Osteocyte (in vitro differentiated cells): ENCODE data around the gene PRXL2A. TPM values are rescaled to one million over a fixed set of nuclear protein-coding genes. Genes with fewer than 3 reads are reported as not detected.

Source experiments
- DNase-seq: peaks from one replicate; pipeline ENCODE4 v3.0.0; 2021; ENCODE audit warnings: mixed read lengths; ENCODE audit not compliant: unreplicated experiment; ENCODE audit errors: extremely low spot score
- H3K27ac Mint-ChIP-seq: one replicate; pipeline ENCODE4 v1.8.0; 2021; ENCODE audit warnings: mild to moderate bottlenecking, mixed read lengths; ENCODE audit not compliant: unreplicated experiment
- H3K27me3 Mint-ChIP-seq: one replicate; pipeline ENCODE4 v1.8.0; 2021; ENCODE audit warnings: mixed read lengths; ENCODE audit not compliant: unreplicated experiment
- H3K36me3 Mint-ChIP-seq: one replicate; pipeline ENCODE4 v1.8.0; 2021; ENCODE audit warnings: mixed read lengths; ENCODE audit not compliant: unreplicated experiment
- H3K4me1 Mint-ChIP-seq: one replicate; pipeline ENCODE4 v1.8.0; 2021; ENCODE audit warnings: mixed read lengths; ENCODE audit not compliant: unreplicated experiment
- H3K4me3 Mint-ChIP-seq: one replicate; pipeline ENCODE4 v1.8.0; 2021; ENCODE audit warnings: mild to moderate bottlenecking, moderate library complexity, mixed read lengths; ENCODE audit not compliant: unreplicated experiment
- H3K9me3 Mint-ChIP-seq: one replicate; pipeline ENCODE4 v1.8.0; 2021; ENCODE audit warnings: mixed read lengths; ENCODE audit not compliant: unreplicated experiment
- total RNA-seq: library from RNA; stranded (reverse); gene quantifications from 2 replicates; pipeline ENCODE4 v1.2.1, GENCODE V29; 2021
- TF ChIP-seq, protein P1 (sequence below): fragments of 200-600 bp; sonication (generic); IDR thresholded peaks from 2 replicates; pipeline ENCODE4 v1.5.0; 2021; ENCODE audit warnings: antibody characterized with exemption, mild to moderate bottlenecking, moderate library complexity

The PRXL2A gene
- total RNA-seq, 1 donor from 2014 or later: 56.8 TPM

DNA sequence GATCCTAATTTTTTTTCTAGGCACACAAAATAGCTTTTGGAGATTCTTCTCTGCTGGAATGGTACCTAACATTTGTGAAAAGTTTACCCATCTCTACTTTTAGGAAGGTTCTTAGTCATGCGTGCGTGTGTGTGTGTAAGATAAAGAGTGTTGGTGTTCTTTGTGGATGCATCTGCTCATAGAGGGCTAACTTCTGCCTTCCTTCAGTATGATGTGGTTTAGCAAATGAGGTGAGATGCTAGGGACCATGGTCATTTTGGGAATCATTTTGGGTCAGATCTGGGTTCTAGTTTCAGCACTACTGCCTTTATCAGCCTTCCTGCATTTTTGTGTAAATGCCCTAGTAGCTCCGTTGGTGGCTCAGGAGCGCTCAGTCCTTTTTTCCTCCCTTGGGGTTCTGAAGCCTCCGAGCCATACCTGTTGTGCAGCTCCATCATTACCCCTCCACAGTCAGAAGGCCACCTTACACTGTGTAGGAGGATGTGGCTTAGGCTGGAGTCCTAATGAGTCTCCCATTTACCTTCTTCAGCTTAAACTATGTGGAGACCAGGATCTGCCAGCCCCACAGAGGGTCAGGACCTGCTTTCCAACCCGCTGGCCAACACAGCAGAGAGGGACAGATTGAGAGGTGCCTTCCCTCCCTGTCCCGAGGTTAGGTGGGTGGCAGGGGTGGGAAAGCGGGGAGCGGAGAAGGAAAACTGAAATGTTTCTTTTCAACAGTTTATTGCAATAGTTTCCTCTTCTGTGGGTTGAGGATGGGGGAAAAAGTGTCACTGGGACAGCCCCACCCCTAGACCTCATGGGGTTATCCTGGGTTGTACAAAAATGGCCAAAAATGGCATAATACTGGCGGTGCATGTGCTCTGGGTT lies 77.0 kb downstream of the PRXL2A start:
- H3K4me1 Mint-ChIP-seq: peaks cover 25% of the 10 kb centered on the region
- DNase-seq: no peak
- TF ChIP-seq, protein P1, sequence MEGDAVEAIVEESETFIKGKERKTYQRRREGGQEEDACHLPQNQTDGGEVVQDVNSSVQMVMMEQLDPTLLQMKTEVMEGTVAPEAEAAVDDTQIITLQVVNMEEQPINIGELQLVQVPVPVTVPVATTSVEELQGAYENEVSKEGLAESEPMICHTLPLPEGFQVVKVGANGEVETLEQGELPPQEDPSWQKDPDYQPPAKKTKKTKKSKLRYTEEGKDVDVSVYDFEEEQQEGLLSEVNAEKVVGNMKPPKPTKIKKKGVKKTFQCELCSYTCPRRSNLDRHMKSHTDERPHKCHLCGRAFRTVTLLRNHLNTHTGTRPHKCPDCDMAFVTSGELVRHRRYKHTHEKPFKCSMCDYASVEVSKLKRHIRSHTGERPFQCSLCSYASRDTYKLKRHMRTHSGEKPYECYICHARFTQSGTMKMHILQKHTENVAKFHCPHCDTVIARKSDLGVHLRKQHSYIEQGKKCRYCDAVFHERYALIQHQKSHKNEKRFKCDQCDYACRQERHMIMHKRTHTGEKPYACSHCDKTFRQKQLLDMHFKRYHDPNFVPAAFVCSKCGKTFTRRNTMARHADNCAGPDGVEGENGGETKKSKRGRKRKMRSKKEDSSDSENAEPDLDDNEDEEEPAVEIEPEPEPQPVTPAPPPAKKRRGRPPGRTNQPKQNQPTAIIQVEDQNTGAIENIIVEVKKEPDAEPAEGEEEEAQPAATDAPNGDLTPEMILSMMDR: no peak
- H3K36me3 Mint-ChIP-seq: peaks cover 8% of the 10 kb centered on the region
- H3K4me3 Mint-ChIP-seq: no peak overlapping the region
- no peaks in the 10 kb centered on the region for H3K27me3 Mint-ChIP-seq
- H3K9me3 Mint-ChIP-seq: no peaks in the 10 kb centered on the region
- H3K27ac Mint-ChIP-seq: no peak overlapping the region

DNA sequence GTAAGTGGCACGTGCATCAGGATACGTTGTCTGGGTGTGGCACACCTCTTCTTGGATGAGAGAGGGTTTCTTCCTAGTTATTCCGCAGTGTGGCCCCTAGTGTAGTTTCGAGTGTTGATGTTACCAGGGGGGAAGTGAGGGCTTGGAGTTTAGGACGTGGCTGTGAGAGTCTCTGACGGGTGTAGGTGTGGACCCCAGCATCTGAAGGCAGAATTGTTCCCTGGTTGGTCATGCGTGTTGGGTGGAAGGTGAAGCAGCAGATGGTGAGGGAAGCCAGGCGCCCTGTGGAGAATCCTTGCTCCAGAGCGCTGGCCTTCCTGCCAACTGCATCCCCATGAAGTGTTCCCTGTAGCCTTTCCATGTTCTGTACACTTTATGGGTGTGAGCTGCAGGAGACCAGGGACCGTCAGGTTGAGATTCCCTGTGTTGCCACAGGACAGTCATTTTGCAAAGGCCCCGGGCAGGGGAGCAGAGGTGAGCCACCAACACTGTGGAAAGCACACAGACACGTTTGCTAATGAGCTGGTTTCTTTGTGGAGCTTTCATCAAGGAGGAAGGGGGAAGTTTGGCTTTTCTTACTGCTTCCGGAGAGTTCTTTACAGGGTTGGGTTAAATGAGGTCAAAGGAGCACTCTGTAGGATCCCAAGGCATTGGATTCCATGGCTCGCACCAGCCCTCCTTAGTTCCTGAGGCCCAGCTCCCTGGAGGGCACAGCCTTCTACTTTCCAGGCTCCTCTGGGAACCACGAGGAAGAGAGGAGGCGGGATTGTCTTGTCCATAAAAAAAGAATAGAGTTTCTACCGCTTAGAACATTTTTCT lies 77.8 kb downstream of the PRXL2A start:
- Mint-ChIP-seq H3K27ac (peak overlapping the region; percentile 14), H3K4me3 (no peak overlapping the region), H3K36me3 (peaks cover 12% of the 10 kb centered on the region), H3K27me3 (no peaks in the 10 kb centered on the region), H3K9me3 (no peaks in the 10 kb centered on the region), H3K4me1 (peaks cover 25% of the 10 kb centered on the region)
- DNase-seq: no peak
- TF ChIP-seq, protein P1: no peak

Other genes with a start within 250 kb of the PRXL2A start
- gene ANXA11, start 203.0 kb upstream of the PRXL2A start, total RNA-seq: 127 and 129 TPM in 2 replicates
- not detected in 2 replicates for gene MAT1A, start 118.9 kb upstream of the PRXL2A start, total RNA-seq
- not detected in 2 replicates for gene DYDC1, start 51.8 kb upstream of the PRXL2A start, total RNA-seq
- not detected in 2 replicates for gene DYDC2, start 51.8 kb upstream of the PRXL2A start, total RNA-seq
- gene TSPAN14, start 45.8 kb downstream of the PRXL2A start, total RNA-seq: 50.7 and 51.4 TPM in 2 replicates
- not detected in 2 replicates for gene SH2D4B, start 129.4 kb downstream of the PRXL2A start, total RNA-seq